T-helper 1 cell treated with Interleukin-12 subunit alpha and Interleukin-12 subunit beta and Interleukin-4 antibody, amounts not matched to agents 30 μg/mL and 1 μg/mL, for 36 hours (primary cell): ENCODE data around the gene ARL15.

Experiments
- H3K27ac Mint-ChIP-seq: one replicate; pipeline ENCODE4 v1.8.0; 2021; ENCODE audit warnings: mild to moderate bottlenecking, mixed read lengths
- H3K27me3 Mint-ChIP-seq: one replicate; pipeline ENCODE4 v1.8.0; 2021; ENCODE audit warnings: low read depth, mixed read lengths
- H3K36me3 Mint-ChIP-seq: one replicate; pipeline ENCODE4 v1.8.0; 2021; ENCODE audit warnings: low read depth, mixed read lengths
- H3K4me1 Mint-ChIP-seq: one replicate; pipeline ENCODE4 v1.8.0; 2021; ENCODE audit warnings: low read depth, mixed read lengths
- H3K4me3 Mint-ChIP-seq: one replicate; pipeline ENCODE4 v1.8.0; 2021; ENCODE audit warnings: mild to moderate bottlenecking, moderate library complexity, mixed read lengths
- H3K9me3 Mint-ChIP-seq: one replicate; pipeline ENCODE4 v1.8.0; 2021; ENCODE audit warnings: mixed read lengths

The ARL15 gene

DNA sequence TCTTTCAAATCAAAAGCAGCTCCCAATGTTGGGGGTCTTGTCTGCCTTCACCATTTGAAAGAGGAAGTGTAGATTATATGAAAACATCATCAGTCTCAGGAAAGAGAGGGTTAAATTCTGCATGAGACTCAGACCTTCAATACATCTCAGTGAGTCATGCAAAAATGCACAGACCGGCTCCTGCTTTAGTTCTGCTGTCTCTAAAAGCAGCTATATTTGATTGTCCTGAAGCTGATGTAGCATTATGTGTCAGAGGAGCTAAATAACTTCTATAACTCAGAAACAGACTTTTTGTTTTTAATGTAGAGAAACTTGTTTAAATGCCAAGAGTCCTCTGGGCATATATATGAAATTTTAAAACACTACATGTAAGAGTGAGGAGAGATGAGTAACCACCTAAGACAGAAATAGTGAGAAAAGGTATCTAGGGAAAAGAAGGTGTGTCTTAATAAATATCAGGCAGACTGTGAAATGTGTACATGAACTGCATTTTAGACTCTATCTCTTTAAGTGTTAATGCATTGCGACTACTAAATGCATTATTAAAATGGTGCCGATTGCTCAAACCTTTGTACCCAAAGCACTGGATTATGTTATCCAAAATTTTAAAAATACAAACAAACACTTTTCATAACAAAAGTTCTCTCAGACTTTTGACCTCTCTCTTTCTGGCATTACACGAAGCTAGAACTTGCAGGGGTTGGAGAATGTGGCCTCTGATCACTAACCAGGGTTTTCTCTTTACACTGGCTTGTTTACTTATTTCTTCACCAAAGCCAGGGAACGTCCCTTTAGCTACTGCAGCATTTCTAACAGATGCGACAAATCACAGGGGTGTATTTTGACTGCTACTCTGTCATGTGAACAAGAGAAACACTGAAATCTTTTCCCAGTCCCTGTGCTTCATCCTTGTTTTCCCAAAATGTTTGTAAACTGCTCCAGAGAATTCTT, 302.3 kb downstream of the ARL15 start:
- no peaks in the 10 kb centered on the region for H3K36me3 Mint-ChIP-seq
- no peaks in the 10 kb centered on the region for H3K27me3 Mint-ChIP-seq
- no peak overlapping the region for H3K27ac Mint-ChIP-seq
- peaks cover under 1% of the 10 kb centered on the region for H3K4me1 Mint-ChIP-seq
- H3K4me3 Mint-ChIP-seq: no peak overlapping the region
- peaks cover under 1% of the 10 kb centered on the region for H3K9me3 Mint-ChIP-seq

DNA sequence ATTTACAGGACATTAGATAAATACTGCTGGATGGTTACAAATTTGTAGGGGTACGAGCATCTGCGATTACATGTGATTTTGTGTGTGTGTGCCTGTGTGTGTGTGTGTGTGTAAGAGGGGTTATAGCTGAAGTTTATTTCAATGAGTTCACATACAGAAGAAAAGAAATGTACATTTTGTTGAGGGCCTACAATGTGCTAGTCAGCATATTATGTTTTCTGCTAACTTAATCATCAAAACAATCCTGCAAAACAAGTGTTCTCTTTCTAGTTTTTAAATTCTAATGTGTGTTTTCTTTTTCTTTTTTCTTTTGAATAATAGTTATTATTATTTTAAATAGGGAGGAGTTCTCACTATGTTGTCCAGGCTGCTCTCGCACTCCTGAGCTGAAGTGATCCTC, 305.7 kb downstream of the ARL15 start:
- H3K27ac Mint-ChIP-seq: no peak overlapping the region
- H3K9me3 Mint-ChIP-seq: no peaks in the 10 kb centered on the region
- no peaks in the 10 kb centered on the region for H3K27me3 Mint-ChIP-seq
- no peaks in the 10 kb centered on the region for H3K36me3 Mint-ChIP-seq
- H3K4me3 Mint-ChIP-seq: no peak overlapping the region
- H3K4me1 Mint-ChIP-seq: no peaks in the 10 kb centered on the region

GRCh38 chr5:54002779-54003178, 307.6 kb downstream of the ARL15 start:
- Mint-ChIP-seq H3K9me3 (no peaks in the 10 kb centered on the region), H3K36me3 (no peaks in the 10 kb centered on the region), H3K4me1 (no peaks in the 10 kb centered on the region), H3K27me3 (no peaks in the 10 kb centered on the region), H3K27ac (no peak overlapping the region), H3K4me3 (no peak overlapping the region)

- no peaks in the 10 kb centered on the region for H3K9me3 Mint-ChIP-seq
- no peak overlapping the region for H3K27ac Mint-ChIP-seq
- no peaks in the 10 kb centered on the region for H3K4me1 Mint-ChIP-seq
- H3K36me3 Mint-ChIP-seq: no peaks in the 10 kb centered on the region
- H3K4me3 Mint-ChIP-seq: no peak overlapping the region
- no peaks in the 10 kb centered on the region for H3K27me3 Mint-ChIP-seq
These were observed 308.2 kb downstream of the ARL15 start for GRCh38 chr5:54001976-54002775.

DNA sequence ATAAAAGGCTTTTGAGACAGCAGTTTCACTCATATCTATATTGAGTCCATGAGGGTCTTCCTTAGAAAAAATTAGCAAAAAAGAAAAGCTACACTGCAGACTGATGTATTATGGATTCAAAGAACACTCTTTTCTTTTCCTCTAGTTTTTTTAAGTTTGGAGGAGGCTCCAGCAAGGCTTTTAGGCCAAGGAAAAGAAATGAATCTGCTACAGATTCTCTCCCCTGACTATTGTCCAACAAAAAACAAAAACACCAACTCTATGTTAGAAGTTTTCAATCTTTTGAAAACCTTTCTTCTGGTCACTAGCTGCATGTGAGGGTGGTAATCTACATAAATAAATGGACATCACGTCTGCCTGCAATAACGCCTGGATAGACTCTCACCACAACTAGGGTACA, 310.4 kb downstream of the ARL15 start:
- Mint-ChIP-seq H3K36me3 (no peaks in the 10 kb centered on the region), H3K27me3 (no peaks in the 10 kb centered on the region), H3K4me1 (peaks cover 4% of the 10 kb centered on the region), H3K9me3 (no peaks in the 10 kb centered on the region), H3K4me3 (no peak overlapping the region), H3K27ac (no peak overlapping the region)

DNA sequence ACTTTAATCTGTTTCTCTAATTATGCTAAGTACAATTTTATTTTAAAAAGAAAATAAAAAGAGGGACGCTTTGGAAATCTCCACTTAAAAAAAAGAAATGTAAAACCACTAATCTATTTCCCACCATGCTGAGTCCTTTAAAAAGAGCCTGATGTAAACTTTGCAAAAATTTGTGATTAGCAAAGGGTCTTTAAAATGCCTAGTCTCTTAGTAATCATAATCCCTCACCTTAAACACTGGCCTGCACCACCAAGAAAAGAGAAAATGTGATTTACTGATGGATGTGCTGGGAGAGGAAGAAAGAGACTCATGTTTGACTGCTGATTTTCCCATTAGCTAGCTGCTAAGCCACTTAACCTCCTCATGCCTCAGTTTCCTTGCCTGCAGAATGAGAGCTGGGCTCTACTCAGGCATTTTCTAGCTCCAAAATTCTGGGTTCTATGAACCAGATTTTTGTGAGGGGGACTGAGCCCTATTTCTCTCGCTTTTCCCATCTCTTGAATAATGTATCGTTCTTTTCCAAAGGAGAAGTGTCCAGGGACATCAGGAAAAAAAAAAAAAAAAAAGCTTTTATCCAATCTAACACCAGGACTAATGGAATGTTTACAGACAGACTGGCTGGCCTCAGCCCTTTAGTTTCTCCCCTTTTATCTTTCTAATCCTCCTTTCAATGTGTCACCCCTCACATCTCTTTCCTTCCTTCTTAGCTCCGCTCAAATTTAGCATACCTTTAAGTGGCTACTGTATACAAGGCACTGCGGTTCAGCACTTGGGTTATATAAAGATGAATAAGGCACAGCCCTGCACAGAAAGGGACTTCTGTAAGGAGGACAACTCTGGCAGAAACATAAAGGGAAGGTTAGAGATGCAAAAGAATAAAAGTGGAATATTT, 312.4 kb downstream of the ARL15 start:
- Mint-ChIP-seq H3K4me1 (peaks cover 4% of the 10 kb centered on the region), H3K36me3 (no peaks in the 10 kb centered on the region), H3K9me3 (no peaks in the 10 kb centered on the region), H3K27ac (no peak overlapping the region), H3K27me3 (no peaks in the 10 kb centered on the region), H3K4me3 (no peak overlapping the region)

DNA sequence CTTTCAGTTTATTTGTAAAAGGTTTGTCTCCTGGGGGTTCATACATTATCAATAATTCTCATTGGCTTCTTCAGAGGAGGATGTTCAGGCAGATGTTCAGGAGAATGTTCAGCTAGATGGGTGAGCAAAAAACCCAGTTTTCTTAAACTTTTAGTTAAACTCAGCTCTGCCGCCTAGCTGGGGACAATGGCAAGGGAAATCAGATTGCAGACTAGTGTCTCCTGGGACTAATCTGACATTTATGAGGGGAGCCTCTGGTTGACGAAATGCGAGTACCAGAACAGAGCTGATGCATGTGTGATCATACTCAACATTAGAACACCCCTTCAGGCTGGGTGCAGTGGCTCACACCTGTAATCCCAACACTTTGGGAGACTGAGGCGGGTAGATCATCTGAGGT, 314.4 kb downstream of the ARL15 start:
- H3K4me1 Mint-ChIP-seq: peaks cover 4% of the 10 kb centered on the region
- no peaks in the 10 kb centered on the region for H3K9me3 Mint-ChIP-seq
- no peak overlapping the region for H3K4me3 Mint-ChIP-seq
- H3K27me3 Mint-ChIP-seq: no peaks in the 10 kb centered on the region
- no peak overlapping the region for H3K27ac Mint-ChIP-seq
- H3K36me3 Mint-ChIP-seq: no peaks in the 10 kb centered on the region

DNA sequence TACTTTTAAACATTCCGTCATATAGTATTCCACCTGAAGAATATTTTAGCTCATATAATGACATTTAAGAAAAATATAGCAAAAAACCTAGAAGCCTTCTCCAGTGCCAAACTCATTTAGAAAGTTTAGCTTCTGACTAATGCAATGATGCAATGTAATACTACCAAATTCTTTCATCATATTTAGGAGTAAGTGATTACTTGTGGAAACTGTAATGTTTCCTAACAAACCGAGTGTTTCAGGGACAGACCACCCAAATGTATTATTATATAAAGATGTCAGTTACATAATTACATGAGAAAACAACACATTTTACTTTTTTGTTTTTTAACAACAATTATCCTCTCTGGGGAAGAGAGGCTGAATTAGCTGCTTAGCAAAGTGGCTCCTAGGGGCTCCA, 316.2 kb downstream of the ARL15 start:
- no peaks in the 10 kb centered on the region for H3K36me3 Mint-ChIP-seq
- no peaks in the 10 kb centered on the region for H3K9me3 Mint-ChIP-seq
- no peak overlapping the region for H3K27ac Mint-ChIP-seq
- no peaks in the 10 kb centered on the region for H3K27me3 Mint-ChIP-seq
- peaks cover 4% of the 10 kb centered on the region for H3K4me1 Mint-ChIP-seq
- H3K4me3 Mint-ChIP-seq: no peak overlapping the region

- Mint-ChIP-seq H3K9me3 (no peaks in the 10 kb centered on the region), H3K4me1 (peaks cover 4% of the 10 kb centered on the region), H3K27ac (no peak overlapping the region)
These were observed 318.4 kb downstream of the ARL15 start for GRCh38 chr5:53991942-53992341.

GRCh38 chr5:53987101-53987500, 323.3 kb downstream of the ARL15 start:
- H3K9me3 Mint-ChIP-seq: no peaks in the 10 kb centered on the region
- no peaks in the 10 kb centered on the region for H3K4me1 Mint-ChIP-seq
- no peaks in the 10 kb centered on the region for H3K27me3 Mint-ChIP-seq
- peaks cover 1% of the 10 kb centered on the region for H3K36me3 Mint-ChIP-seq
- H3K27ac Mint-ChIP-seq: no peak overlapping the region
- no peak overlapping the region for H3K4me3 Mint-ChIP-seq

More at GRCh38 chr5:53991942-53992341, 318.4 kb downstream of the ARL15 start:
- Mint-ChIP-seq H3K27me3 (no peaks in the 10 kb centered on the region), H3K4me3 (no peak overlapping the region), H3K36me3 (no peaks in the 10 kb centered on the region)

- H3K4me3 Mint-ChIP-seq: no peak overlapping the region
- H3K27ac Mint-ChIP-seq: no peak overlapping the region
- H3K27me3 Mint-ChIP-seq: no peaks in the 10 kb centered on the region
- H3K36me3 Mint-ChIP-seq: peaks cover 1% of the 10 kb centered on the region
- H3K9me3 Mint-ChIP-seq: no peaks in the 10 kb centered on the region
- no peaks in the 10 kb centered on the region for H3K4me1 Mint-ChIP-seq
These were observed 324.6 kb downstream of the ARL15 start for GRCh38 chr5:53985796-53986195.

- Mint-ChIP-seq H3K9me3 (no peaks in the 10 kb centered on the region), H3K27ac (no peak overlapping the region), H3K36me3 (peaks cover 1% of the 10 kb centered on the region), H3K4me3 (no peak overlapping the region), H3K4me1 (no peaks in the 10 kb centered on the region), H3K27me3 (no peaks in the 10 kb centered on the region)
These were observed 325.4 kb downstream of the ARL15 start for GRCh38 chr5:53984971-53985370.

DNA sequence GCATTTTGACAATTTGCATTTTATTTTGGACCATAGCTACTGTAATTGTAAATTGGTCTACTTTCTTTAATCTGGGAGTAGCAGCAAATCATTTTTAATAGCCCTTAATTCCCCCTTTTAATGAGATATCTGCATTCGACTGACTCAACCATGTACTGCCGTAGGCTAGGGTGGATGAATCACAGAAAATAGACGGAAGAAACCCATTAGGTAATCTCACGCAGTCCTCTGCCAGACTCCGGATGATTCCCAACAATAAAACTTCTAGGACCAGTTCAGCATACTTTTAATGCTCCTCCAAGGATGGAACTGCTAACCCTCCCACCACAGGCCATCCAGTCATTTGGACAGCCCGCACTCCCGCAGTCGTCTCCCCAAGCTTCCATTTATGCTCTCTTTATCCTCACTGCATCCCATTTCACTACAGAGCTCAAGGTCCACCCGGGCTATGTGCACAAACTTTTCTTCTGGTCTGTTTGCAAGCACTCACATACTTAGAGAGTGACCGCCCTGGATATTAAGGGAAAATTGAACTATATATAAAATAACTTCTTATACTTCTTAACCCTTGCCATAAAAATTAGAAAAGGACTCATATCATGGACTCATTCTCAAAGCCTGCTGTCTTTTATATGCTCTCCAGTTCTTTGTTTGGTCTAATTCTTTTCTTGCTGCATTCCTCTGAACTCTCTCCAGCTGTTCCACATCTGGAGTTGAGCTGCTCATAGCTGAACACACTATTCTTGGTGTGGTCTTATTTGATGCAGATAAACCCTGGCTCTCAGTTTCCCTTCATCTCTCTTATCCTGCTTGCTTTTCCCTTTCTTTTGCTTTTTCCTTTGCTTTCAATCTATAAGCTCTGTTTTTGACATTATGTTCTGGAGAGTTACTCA, 326.6 kb downstream of the ARL15 start:
- no peaks in the 10 kb centered on the region for H3K27me3 Mint-ChIP-seq
- H3K27ac Mint-ChIP-seq: no peak overlapping the region
- H3K4me1 Mint-ChIP-seq: no peaks in the 10 kb centered on the region
- no peaks in the 10 kb centered on the region for H3K9me3 Mint-ChIP-seq
- H3K4me3 Mint-ChIP-seq: no peak overlapping the region
- peaks cover 1% of the 10 kb centered on the region for H3K36me3 Mint-ChIP-seq
